H9 (cell line): Measurements from ENCODE around the gene PTPRS. TPM values are rescaled to one million over a fixed set of nuclear protein-coding genes. Genes with fewer than 3 reads are reported as not detected.

Source experiments
- DNase-seq: peaks from one replicate; pipeline ENCODE4 v3.0.0-alpha.2; 2017
- H2AFZ ChIP-seq: one replicate; pipeline ENCODE4 v1.6.1; 2013; ENCODE audit warnings: mild to moderate bottlenecking, low read length, control low read depth, moderate library complexity
- H2AK5ac ChIP-seq: 2 replicates; pipeline ENCODE4 v1.6.1; 2013; ENCODE audit warnings: low read length, control low read depth, mixed read lengths; ENCODE audit not compliant: insufficient read length
- H2BK120ac ChIP-seq: one replicate; pipeline ENCODE4 v1.6.1; 2013; ENCODE audit warnings: low read depth, mild to moderate bottlenecking, low read length, control low read depth, inconsistent platforms; ENCODE audit not compliant: poor library complexity, severe bottlenecking
- H2BK12ac ChIP-seq: 2 replicates; pipeline ENCODE4 v1.6.1; 2013; ENCODE audit warnings: low read length, control low read depth, mixed read lengths, low read depth; ENCODE audit not compliant: insufficient read length
- H2BK15ac ChIP-seq: 2 replicates; pipeline ENCODE4 v1.6.1; 2013; ENCODE audit warnings: low read depth, low read length, control low read depth
- H2BK20ac ChIP-seq: one replicate; pipeline ENCODE4 v1.6.1; 2013; ENCODE audit warnings: low read depth, mild to moderate bottlenecking, low read length, control low read depth, inconsistent platforms; ENCODE audit not compliant: poor library complexity, severe bottlenecking
- H2BK5ac ChIP-seq: 2 replicates; pipeline ENCODE4 v1.6.1; 2013; ENCODE audit warnings: low read length, control low read depth, mixed read lengths; ENCODE audit not compliant: insufficient read length
- H3K14ac ChIP-seq: 2 replicates; pipeline ENCODE4 v1.6.1; 2013; ENCODE audit warnings: low read length, control low read depth; ENCODE audit not compliant: insufficient read depth
- H3K18ac ChIP-seq: 2 replicates; pipeline ENCODE4 v1.6.1; 2013; ENCODE audit warnings: low read depth, mild to moderate bottlenecking, mixed read lengths, low read length, control low read depth; ENCODE audit not compliant: insufficient read length
- H3K23ac ChIP-seq: 2 replicates; pipeline ENCODE4 v1.6.1; 2013; ENCODE audit warnings: low read length, control low read depth, mixed read lengths, low read depth; ENCODE audit not compliant: insufficient read length
- H3K23me2 ChIP-seq: 2 replicates; pipeline ENCODE4 v1.6.1; 2013; ENCODE audit warnings: low read depth, mild to moderate bottlenecking, mixed read lengths, low read length, control low read depth; ENCODE audit not compliant: insufficient read length, poor library complexity, severe bottlenecking
- H3K27ac ChIP-seq: 2 replicates; pipeline ENCODE4 v1.5.1; 2013; ENCODE audit warnings: low read length, control low read depth, mixed read lengths, low read depth; ENCODE audit not compliant: insufficient read length
- H3K27me3 ChIP-seq: 2 replicates; pipeline ENCODE4 v1.6.1; 2013; ENCODE audit warnings: low read length, control low read depth, inconsistent platforms; ENCODE audit not compliant: insufficient read depth
- H3K4ac ChIP-seq: 2 replicates; pipeline ENCODE4 v1.6.1; 2013; ENCODE audit warnings: low read depth, mild to moderate bottlenecking, control low read depth, inconsistent platforms, low read length, moderate library complexity
- H3K4me1 ChIP-seq: 2 replicates; pipeline ENCODE4 v1.6.1; 2013; ENCODE audit warnings: low read length, control low read depth, inconsistent platforms; ENCODE audit not compliant: insufficient read depth
- H3K4me2 ChIP-seq: 2 replicates; pipeline ENCODE4 v1.6.1; 2013; ENCODE audit warnings: low read length, control low read depth, mixed read lengths; ENCODE audit not compliant: insufficient read length, insufficient read depth
- H3K56ac ChIP-seq: 2 replicates; pipeline ENCODE4 v1.6.1; 2013; ENCODE audit warnings: low read depth, mild to moderate bottlenecking, mixed read lengths, low read length, control low read depth; ENCODE audit not compliant: insufficient read length
- H3K79me1 ChIP-seq: 2 replicates; pipeline ENCODE4 v1.6.1; 2013; ENCODE audit warnings: low read depth, mild to moderate bottlenecking, moderate library complexity, low read length, control low read depth, inconsistent platforms; ENCODE audit not compliant: insufficient read depth, poor library complexity, severe bottlenecking
- H3K79me2 ChIP-seq: 2 replicates; pipeline ENCODE4 v1.6.1; 2013; ENCODE audit warnings: low read length, control low read depth, inconsistent platforms; ENCODE audit not compliant: insufficient read depth
- H3K9ac ChIP-seq: 2 replicates; pipeline ENCODE4 v1.6.1; 2013; ENCODE audit warnings: low read length, control low read depth, mixed read lengths; ENCODE audit not compliant: insufficient read length; ENCODE audit errors: extremely low read depth
- H3K9me3 ChIP-seq: one replicate; pipeline ENCODE4 v1.6.1; 2013; ENCODE audit warnings: low read depth, low read length, inconsistent platforms; ENCODE audit not compliant: control insufficient read depth
- H3T11ph ChIP-seq: one replicate; pipeline ENCODE4 v1.6.1; 2013; ENCODE audit warnings: mild to moderate bottlenecking, low read length, control low read depth, inconsistent platforms
- H4K20me1 ChIP-seq: one replicate; pipeline ENCODE4 v1.6.1; 2013; ENCODE audit not compliant: control insufficient read depth, insufficient read length, insufficient read depth
- H4K5ac ChIP-seq: 2 replicates; pipeline ENCODE4 v1.6.1; 2013; ENCODE audit warnings: low read depth, mild to moderate bottlenecking, mixed read lengths, low read length, control low read depth; ENCODE audit not compliant: insufficient read length
- H4K8ac ChIP-seq: replicated peaks from 2 replicates; pipeline ENCODE4 v1.6.1; 2013; ENCODE audit warnings: low read length, control low read depth, mixed read lengths, low read depth; ENCODE audit not compliant: insufficient read length
- H4K91ac ChIP-seq: 2 replicates; pipeline ENCODE4 v1.6.1; 2013; ENCODE audit warnings: low read depth, mild to moderate bottlenecking, moderate library complexity, mixed read lengths, low read length, control low read depth; ENCODE audit not compliant: insufficient read length
- H3K27ac Mint-ChIP-seq, 3 experiments: 2 replicates in 2 of 3; 3 replicates in 1 of 3; pipeline ENCODE4 v1.8.0; 2020 to 2021; ENCODE audit warnings: mixed read lengths in 3 of 3, mild to moderate bottlenecking in 1 of 3, moderate library complexity in 1 of 3
- H3K27me3 Mint-ChIP-seq: 2 replicates; pipeline ENCODE4 v1.8.0; 2021; ENCODE audit warnings: low read depth, mild to moderate bottlenecking, moderate library complexity, mixed read lengths
- H3K36me3 Mint-ChIP-seq, 3 experiments: 2 replicates in 2 of 3; 3 replicates in 1 of 3; pipeline ENCODE4 v1.8.0; 2020 to 2021; ENCODE audit warnings: low read depth in 3 of 3, mixed read lengths in 3 of 3; ENCODE audit not compliant: insufficient read depth in 1 of 3
- H3K4me1 Mint-ChIP-seq, 2 experiments: 2 replicates each; pipeline ENCODE4 v1.8.0; 2020; ENCODE audit warnings: mixed read lengths in 2 of 2
- H3K4me3 Mint-ChIP-seq, 2 experiments: 2 replicates in 1 of 2; 3 replicates in 1 of 2; pipeline ENCODE4 v1.8.0; 2020 to 2021; ENCODE audit warnings: mild to moderate bottlenecking in 2 of 2, mixed read lengths in 2 of 2, moderate library complexity in 1 of 2
- H3K9me3 Mint-ChIP-seq, 2 experiments: 2 replicates in 1 of 2; 3 replicates in 1 of 2; pipeline ENCODE4 v1.8.0; 2020; ENCODE audit warnings: mild to moderate bottlenecking in 2 of 2, mixed read lengths in 2 of 2, moderate library complexity in 1 of 2
- CTCF ChIP-seq: fragments of 200-600 bp; sonication (generic); conservative IDR thresholded peaks from 3 replicates; pipeline ENCODE4 v1.8.0; 2021; ENCODE audit warnings: antibody characterized with exemption, mild to moderate bottlenecking
- WGBS: extraction: QIAGEN DNeasy Blood & Tissue Kit; methylation state at CpG from one replicate; pipeline ENCODE4 v1.1.7; 2013; ENCODE audit warnings: missing lambda C conversion rate, low lambda C conversion rate, mixed read lengths; ENCODE audit not compliant: insufficient read length; ENCODE audit errors: extremely low coverage; 5-methylcytosine and 5-hydroxymethylcytosine counted together
- total RNA-seq: library from RNA; stranded (reverse); gene quantifications from 2 replicates; pipeline ENCODE4 v1.2.1, GENCODE V29; 2021

PTPRS gene
- total RNA-seq, 1 experiment from 2014 or later = 186 TPM

- no peak for DNase-seq
- Histone ChIP-seq H2BK15ac (no peak overlapping the region), H3K23ac (no peak overlapping the region), H2BK5ac (no peak overlapping the region), H2BK12ac (no peak overlapping the region), H2AK5ac (no peak overlapping the region), H3K27ac (no peak overlapping the region), H3K23me2 (no peaks in the 10 kb centered on the region), H3K27me3 (no peaks in the 10 kb centered on the region; the same call in 1 of the 2 replicates), H3K4me2 (no peak overlapping the region), H3K4ac (no peak overlapping the region), H4K8ac (no peak overlapping the region), H3K18ac (no peak overlapping the region), H3K14ac (no peak overlapping the region), H3K79me1 (no peaks in the 10 kb centered on the region), H3T11ph (no peak overlapping the region), H4K91ac (no peak overlapping the region), H4K20me1 (no peaks in the 10 kb centered on the region), H3K4me1 (no peaks in the 10 kb centered on the region), H4K5ac (no peak overlapping the region), H3K9ac (no peak overlapping the region), H3K9me3 (no peaks in the 10 kb centered on the region), H3K56ac (no peak overlapping the region), H2BK20ac (no peak overlapping the region), H2AFZ (no peak overlapping the region), H3K79me2 (no peaks in the 10 kb centered on the region), H2BK120ac (no peak overlapping the region)
- 100% methylated on average over 4 of the region's 5 CpGs for WGBS
- H3K9me3 Mint-ChIP-seq = peaks cover 0 to 3% of the 10 kb centered on the region in 2 experiments; a peak in 1 of 5 replicates
- peaks cover 17% of the 10 kb centered on the region for H3K27me3 Mint-ChIP-seq
- TF ChIP-seq CTCF = no peak
- no peak overlapping the region for H3K4me3 Mint-ChIP-seq
- no peaks in the 10 kb centered on the region for H3K36me3 Mint-ChIP-seq
- H3K4me1 Mint-ChIP-seq = peaks cover 3 to 4% of the 10 kb centered on the region in 2 experiments
- no peak overlapping the region for H3K27ac Mint-ChIP-seq
Observed at GRCh38 chr19:5367530-5368133, 27.0 kb upstream of the PTPRS start.
